HL-60/S4 (cell line): ENCODE data around the gene PKN1.
"Not testable (repeated sequence)": the region's sequence is repeated elsewhere in the genome, so short reads cannot be mapped to it uniquely, and the experiment has no call there.

Experiments used
- in situ Hi-C: fragments of 300-500 bp; cut with MboI; formaldehyde crosslinking; loops from 2 replicates; pipeline ENCODE4 v1.14.3; 2022; ENCODE audit warnings: low sequenced_read_pairs

PKN1 gene

DNA sequence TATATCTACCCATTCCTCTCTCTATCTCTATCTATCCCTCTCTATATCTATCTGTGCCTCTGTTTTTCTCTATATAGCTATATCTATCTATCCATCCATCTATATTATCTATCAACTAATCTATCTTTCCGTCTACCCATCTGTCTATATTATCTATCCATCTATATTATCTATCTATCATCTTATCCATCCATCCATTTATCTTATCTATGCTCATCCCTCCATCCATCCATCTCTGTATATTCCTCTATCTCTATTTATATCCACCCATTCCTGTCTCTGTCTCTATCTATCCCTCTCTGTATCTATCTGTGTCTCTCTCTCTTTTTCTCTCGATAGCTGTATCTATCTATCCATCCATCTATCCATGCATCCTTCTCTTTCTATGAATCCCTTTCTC, 27.8 kb downstream of the PKN1 start:
- in situ Hi-C loops, result no loop called here

DNA sequence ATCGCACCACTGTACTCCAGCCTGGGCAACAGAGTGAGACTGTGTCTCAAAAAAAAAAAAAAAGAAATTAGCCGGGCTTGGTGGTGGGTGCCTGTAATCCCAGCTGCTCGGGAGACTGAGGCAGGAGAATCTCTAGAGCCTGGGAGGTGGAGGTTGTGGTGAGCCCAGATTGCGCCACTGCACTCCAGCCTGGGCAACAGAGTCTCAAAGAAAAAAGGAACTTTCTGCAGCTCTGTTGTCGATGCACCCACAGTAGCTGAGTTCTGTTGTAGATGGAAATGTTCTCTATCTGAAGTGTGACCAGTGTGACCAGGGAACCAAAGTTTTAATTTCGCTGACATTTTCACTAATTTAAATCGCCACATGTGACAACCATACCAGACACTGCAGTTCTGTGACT, 29.3 kb downstream of the PKN1 start:
- in situ Hi-C loops, result not testable (repeated sequence)

DNA sequence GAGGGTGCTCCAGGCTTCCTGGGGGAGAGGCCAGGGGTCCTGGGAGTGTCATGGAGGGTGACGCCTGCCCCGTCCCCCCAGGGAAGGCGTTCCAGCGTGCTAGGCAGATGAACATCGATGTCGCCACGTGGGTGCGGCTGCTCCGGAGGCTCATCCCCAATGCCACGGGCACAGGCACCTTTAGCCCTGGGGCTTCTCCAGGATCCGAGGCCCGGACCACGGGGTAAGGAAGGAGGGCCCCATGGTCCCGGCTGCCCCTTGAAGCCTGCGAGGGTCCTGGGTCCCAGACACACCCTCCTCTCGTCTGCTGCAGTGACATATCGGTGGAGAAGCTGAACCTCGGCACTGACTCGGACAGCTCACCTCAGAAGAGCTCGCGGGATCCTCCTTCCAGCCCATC, 30.6 kb downstream of the PKN1 start:
- in situ Hi-C loops, result no loop called here

DNA sequence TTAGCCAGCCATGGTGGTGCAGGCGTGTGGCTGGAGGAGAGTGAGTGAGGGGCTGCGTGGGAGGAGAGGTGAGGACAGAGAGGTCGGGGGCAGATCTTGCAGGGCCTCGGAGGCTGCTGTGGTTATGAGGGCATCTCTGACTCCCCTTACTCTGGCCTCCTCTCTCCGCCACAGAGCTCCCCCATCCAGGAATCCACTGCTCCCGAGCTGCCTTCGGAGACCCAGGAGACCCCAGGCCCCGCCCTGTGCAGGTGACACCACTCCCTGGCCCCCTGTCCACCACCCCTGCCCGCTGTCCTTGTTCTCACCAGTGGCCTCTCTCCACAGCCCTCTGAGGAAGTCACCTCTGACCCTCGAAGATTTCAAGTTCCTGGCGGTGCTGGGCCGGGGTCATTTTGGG, 34.3 kb downstream of the PKN1 start:
- in situ Hi-C loops, result no loop called here

DNA sequence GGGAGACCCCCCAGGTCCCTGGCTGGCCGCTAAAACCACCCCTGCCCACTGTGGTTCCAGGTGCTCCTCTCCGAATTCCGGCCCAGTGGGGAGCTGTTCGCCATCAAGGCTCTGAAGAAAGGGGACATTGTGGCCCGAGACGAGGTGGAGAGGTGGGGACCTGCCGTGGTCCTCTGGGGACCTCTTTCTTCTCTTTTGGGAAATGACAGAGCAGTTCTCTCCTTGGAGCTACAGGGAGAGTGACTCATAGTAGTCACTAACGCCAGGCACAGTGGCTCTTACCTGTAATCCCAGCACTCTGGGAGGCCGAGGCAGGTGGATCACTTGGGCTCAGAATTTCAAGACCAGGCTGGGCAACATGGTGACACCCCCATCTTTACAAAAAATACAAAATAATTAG, 34.7 kb downstream of the PKN1 start:
- in situ Hi-C loops, result no loop called here

DNA sequence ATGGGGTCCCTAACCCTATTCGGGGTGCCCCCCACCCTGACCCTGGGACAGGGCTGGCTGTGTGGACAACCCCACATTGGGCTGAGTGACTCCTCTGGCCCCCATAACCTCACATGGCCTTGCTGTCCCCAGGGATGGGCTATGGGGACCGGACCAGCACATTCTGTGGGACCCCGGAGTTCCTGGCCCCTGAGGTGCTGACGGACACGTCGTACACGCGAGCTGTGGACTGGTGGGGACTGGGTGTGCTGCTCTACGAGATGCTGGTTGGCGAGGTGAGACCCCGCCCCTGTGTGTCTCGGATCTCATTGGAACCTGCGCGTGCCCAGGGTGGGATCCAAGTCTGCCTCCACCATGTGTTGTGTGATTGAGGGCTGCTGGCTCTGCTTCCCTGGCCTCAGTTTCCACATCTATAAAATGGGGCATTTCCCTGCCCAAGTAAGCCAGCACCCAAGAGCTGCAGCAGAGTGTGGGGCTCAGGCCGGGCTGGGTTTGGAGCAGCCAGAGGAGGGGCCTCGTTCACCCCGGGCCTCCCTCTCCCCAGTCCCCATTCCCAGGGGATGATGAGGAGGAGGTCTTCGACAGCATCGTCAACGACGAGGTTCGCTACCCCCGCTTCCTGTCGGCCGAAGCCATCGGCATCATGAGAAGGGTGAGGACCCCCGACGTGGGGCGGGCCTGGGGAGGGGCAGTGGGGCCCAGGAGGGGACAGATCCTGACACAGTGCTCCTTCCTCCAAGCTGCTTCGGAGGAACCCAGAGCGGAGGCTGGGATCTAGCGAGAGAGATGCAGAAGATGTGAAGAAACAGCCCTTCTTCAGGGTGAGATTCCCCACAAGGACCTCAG, 37.1 kb downstream of the PKN1 start:
- in situ Hi-C loops, result no loop called here

DNA sequence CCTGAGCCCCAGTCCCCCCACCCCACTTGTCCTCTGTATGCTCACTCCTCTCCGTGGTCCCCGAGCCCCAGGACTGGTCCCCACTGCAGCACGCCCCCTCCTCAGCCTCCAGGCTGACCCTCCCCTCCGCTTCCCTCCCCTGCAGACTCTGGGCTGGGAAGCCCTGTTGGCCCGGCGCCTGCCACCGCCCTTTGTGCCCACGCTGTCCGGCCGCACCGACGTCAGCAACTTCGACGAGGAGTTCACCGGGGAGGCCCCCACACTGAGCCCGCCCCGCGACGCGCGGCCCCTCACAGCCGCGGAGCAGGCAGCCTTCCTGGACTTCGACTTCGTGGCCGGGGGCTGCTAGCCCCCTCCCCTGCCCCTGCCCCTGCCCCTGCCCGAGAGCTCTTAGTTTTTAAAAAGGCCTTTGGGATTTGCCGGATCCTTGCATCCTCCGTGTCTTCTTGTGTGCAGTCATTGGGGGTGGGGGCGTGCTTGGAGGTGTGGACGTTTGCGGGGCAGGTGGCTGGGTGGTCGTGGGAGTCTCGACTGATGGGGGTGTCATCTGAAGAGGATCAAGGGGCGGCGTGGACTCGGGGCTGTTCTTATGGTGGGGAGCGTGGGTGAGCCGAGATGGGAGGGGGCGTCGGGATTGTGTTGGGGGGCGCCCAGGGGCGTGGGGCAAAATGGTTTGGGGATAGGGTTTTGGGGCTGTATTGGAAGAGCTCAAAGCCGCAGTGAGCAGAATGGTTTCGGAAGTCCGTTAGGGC, 38.5 kb downstream of the PKN1 start:
- in situ Hi-C loops, result no loop called here

DNA sequence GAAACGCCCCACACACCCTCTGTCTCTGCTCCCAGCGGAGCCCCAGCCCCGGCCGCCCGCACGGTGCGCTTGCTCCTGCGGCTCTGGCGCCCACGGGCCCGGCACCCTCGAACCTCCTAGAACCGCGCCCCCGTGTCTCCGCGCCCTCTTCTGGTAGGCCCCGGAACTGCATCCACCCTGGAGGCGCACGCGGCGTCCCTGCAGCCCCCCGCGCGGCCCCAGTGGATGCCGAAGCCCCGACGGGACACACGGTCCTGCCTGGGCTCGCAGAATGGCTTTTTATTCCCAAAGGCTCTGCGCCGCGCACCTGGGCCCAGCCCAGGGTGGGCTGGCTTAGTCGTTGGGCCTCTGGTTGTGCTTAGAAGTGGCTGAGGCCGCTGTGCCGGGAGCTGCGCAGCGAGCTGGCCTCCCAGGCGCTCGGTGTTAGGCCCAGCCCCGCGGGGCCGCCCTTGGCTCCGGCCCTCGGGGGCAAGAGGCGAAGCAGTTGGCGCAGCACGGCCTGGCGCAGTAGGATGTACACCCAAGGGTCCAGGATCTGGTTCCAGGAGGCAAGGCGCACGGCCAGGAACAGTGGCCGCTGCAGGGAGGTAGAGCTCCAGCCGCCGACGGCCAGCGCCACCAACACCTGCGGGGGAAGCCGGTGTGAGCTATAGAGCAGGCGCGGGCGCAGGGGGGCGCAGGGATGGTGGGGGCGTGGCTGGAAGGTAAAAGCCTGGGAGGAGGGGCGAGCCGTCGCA, 39.3 kb downstream of the PKN1 start:
- in situ Hi-C loops, result no loop called here

DNA sequence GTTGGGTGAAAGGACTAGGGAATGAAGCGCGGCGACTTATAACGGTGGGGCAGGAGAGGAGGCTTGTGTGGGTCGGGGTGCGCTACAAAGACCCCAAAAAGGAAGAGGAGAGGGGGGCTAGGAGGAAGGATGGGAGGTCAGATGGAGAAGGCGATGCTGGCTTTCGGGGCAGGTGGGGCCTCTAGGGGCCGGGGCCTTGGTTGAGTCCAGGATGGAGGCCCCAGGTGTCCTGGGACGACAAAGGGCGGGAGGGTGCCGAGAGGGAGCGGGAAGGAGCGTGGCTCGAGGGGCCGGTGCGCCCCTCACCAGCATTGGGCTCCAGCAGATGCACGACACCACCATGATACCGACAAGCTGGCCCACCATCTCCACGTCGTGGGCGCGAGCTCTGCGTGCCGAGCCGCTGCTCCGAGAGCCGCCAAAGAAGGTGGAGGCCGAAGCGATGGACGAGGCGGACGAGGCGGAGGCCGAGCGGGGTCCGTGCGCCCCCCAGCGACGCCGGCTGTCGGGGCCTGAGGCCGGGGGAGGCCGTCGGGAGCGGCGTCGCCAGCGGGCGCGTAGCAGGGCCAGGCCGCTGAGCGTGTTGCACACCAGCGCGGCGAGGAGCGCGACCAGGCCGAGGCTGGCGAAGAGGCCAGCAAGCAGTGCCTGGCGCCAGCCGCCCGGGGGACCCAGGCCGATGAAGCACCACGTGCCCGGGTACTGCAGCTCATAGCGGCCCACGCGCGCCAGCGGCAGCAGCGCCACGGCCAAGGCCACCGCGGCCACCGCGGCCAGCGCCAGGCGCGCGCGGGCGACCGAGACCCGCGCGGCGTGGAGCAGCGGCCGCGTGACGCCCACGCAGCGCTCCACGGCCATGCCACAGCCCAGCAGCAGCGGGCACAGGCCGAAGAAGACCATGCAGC, 40.2 kb downstream of the PKN1 start:
- in situ Hi-C loops, result no loop called here

DNA sequence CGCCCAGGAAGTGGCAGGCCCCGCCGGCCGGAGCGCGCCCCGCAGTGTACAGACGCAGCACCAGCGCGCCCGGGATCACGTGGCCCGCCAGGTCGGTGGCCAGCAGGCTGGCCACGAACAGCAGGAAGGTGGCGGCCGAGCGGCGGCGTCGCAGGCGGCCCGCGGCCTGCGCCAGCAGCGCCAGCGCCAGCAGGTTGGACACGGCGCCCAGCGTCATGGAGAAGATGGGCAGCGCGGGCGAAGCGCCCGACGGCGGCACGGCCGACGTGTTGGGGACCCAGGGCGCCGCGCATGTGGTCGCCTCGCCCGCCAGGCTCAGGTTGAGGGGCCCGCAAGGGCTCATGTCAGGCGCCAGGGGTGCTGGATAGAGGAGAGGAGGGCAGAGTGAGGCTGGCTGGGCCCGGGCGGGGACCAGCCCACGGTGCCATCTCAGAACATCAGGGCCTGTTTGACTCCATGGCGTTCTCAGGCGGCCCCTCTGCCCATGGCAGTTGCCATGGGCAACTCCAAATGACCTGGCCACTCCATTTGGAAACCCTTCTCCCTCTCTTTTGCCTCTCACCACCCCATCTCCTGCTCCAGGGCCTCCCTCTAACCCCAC, 41.0 kb downstream of the PKN1 start:
- in situ Hi-C loops, result no loop called here

DNA sequence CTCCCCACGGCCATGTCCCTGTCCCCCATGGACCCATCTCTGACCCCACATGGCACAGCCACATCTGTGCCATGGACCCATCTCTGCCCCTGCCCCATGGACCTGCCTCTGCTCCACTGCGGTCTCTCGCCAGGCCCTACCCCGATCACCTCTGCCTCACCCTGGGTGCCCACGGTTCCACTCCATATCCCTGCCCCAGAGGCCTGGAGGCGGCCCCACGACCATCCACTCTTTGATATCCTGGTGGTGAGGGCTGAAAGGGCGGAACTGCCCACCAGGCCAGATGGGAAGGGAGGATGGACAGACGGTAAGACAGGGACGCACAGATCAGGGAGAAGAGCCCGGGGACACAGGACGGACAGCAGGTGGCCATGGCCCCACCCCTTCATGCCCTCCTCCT, 41.7 kb downstream of the PKN1 start:
- in situ Hi-C loops, result no loop called here

DNA sequence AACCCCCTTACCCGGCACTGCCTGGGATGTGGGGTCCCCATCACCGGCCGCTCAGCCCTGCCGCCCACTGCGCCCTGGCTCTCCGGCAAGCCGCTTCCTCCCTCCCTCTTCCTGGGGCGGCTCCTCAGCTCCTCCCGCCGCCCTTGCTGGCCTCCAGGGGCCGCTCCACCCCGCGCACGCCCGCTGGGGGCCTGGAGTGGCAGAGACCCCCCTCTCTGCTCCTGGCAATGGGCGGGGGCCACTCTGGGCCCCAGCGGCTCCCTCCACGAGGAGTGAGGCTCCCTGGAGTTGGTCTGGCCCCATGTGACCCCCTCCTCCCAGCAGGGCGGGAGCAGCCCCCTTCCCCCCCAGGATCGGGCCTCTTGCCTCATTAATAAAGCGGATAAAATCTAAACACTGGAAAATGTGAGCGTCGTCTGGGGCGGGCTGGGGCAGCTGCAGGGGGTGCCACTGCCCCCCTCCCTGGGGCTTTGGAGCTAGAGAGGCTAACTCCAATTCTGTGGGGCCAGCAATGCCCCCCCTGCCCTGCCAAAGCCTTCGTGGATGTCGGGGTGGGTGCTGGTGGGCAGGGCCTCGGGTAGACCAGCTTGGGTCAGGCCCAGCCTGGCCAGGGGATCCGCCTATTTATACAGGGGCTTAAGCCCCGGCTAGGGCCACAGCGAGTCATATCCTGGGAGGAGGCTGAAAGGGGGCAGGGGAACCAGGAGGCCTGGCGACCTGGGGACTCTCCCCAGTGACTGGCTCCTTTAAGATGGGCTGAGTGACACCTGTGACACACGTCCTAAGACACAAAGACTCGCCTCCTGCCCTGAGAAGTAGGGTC, 42.4 kb downstream of the PKN1 start, which contains the start of gene PTGER1:
Gene PTGER1 (minus strand): TSS at position 104 of the 823 bp plus-strand sequence. CDS start 1,034 bp downstream, outside the sequence.
- in situ Hi-C loops, result no loop called here

DNA sequence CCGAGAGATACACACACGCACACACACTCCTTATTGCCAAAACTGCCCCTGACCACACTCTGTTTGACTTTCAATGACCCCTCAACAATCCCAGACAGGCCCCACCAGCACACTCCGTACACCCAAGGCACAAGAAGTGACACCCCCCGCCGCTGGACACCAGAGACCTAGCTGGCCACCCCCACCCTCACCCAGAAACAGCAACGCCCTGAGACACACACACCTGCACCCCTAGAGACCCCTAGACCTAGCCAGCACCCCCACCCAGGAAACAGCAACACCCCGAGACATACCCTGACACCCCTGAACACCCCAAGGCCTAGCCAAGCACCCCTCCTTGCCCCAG, 43.2 kb downstream of the PKN1 start:
- in situ Hi-C loops, result no loop called here

DNA sequence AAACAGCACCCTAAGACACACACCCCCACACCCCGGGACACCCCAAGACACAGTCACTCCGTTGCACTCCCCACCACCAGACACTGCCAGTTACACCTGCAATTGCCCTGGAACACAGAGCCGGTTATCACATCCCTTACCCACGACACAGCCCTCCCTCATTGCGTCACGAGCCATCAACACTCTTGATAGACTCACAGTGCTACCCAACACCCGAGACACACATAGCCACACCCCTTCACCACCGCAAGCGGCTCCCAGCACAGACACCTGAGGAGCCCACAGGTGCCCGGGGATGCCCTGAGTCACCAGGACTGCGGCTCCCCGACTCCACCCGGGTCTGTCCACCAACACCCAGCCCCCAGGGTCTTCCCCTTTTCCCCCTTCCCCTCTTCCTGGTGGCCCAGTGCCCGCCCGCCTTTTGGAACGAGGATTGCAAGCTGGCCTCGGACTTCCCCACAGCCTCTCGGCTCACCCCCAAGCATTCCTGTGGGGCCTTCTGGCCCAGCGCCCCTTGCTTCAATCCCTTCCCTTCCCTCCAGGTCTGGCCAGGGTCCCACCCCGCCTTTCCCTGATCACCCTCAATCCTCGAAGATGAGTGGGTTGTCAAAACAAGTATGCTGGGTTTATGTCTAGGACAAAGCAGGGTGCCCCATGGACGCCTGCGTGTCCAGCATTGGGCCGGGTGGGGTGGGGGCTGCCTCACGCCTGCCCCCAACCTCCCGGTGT, 43.7 kb downstream of the PKN1 start:
- in situ Hi-C loops, result no loop called here

DNA sequence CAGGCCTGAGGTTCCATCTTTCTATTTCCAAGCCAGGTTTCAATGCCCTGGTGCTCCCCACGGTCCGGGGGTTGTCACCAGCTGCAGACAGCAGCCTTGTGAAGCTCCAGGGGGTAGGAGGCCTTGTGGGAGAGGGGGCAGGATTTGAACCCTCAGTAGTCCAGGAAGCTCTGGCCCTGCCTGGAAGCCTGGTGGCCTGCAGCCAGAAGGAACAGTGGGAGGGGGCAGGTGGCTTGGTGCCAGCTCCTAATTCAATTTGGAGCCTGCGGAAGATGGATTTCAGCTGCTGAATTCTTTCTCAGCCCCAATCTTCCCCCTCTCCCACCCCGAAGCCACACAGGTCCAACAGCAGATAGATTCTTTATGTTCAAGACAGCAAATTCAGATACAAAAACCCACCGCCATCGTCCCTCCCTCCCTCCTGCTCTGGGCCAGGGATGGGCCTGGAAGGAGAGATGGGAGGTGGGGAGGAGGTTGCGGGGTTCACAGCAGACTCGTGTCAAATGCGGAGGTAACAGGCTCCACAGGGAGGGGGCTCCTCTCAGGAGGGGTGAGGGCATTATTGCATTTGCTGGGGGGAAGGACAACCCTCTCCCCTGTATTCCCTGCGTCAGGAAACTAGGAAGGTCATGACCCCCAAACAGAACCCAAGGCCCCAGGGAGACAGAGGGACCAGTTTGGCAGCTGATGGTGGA, 44.5 kb downstream of the PKN1 start:
- in situ Hi-C loops, result no loop called here

DNA sequence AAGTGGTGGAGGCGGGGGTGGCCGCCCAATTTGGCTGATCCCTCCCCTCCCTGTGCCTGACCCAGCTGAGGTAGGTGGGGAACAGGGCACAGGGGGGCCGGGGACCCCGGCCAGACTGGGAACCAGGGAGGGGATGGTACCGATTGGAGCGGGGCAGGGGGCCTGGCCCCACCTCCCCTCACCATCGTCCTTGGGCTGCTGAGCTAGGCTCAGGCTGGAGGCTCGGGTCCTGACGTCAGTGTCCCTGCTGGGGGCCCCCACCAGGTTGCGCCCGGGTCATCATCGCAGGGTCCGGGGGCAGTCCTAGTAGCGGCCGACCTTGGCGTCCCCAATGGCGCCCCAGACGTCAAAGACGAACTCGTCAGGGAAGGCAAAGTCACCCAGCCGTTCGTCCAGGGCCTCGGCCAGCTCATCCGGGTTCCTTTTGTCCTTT, 45.0 kb downstream of the PKN1 start:
- in situ Hi-C loops, result no loop called here

DNA sequence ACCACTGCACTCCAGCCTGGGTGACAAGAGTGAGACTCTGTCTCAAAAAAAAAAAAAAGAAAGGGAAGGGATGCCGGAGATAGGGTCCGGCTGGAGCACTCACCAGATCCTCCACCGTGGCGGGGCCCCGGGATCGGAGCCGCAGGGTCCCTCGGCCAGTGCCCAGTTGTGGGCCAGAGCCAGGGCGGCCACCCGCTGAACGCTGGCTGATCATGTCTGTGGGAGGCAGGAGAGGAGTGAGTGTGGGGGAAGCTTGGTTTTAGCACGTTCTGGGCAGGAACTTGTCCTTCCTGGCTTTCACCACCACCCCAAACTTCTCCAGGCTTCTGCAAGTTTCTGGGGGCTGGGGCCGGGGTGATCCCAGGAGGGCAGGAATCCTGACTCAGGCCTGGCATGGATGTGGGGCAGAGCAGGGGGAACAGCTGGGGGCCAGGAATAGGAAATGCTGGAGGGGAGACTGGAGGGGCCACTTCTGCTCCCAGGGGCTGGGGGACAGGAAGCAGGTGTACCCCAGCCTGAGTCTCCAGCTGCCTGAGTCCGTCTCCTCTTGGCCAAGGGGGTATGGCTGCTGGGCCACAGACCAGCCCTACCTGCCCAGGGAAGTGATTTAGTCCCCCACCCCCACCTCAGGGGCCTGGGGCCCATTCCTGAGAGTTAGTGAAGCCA, 46.3 kb downstream of the PKN1 start:
- in situ Hi-C loops, result no loop called here
